ENCODE results near the gene SH3BP2.

SH3BP2 gene

DNA sequence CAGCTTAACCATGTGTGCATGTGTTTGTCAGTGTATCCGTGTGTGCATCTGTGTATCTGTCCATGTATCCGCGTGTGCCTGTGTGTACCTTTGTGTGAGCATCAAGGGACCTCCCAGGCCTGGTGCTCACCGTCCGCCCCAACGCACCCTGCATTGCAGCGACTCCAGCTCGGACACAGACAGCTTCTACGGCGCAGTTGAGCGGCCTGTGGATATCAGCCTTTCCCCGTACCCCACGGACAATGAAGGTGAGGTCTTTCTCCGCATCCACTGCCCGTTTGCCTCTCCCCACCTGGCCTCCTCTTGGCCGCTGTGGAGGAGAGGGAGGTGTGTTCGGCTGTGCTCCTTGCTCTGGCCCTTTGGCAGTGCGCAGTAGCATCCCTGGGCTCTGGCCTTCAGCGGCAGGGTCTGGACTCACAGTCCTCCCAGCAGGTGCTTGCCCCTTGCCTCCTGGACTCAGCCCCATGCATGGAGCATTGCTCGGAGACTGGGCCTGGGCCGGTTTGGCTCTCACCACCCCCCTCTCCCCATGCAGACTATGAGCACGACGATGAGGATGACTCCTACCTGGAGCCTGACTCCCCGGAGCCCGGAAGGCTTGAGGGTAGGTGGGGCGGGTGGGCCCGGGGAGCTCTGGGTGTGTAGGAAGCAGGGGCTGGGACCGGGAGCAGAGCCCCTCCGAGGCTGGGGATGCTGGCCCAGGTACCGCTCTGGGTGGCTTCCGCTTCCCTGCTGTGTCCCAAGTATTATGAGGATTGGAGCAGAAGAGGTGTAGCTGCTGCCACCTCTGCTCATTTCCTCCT, 34.4 kb downstream of the SH3BP2 start:
- no peak for DNase-seq (ENCODE audit: low read depth, low spot score)

DNA sequence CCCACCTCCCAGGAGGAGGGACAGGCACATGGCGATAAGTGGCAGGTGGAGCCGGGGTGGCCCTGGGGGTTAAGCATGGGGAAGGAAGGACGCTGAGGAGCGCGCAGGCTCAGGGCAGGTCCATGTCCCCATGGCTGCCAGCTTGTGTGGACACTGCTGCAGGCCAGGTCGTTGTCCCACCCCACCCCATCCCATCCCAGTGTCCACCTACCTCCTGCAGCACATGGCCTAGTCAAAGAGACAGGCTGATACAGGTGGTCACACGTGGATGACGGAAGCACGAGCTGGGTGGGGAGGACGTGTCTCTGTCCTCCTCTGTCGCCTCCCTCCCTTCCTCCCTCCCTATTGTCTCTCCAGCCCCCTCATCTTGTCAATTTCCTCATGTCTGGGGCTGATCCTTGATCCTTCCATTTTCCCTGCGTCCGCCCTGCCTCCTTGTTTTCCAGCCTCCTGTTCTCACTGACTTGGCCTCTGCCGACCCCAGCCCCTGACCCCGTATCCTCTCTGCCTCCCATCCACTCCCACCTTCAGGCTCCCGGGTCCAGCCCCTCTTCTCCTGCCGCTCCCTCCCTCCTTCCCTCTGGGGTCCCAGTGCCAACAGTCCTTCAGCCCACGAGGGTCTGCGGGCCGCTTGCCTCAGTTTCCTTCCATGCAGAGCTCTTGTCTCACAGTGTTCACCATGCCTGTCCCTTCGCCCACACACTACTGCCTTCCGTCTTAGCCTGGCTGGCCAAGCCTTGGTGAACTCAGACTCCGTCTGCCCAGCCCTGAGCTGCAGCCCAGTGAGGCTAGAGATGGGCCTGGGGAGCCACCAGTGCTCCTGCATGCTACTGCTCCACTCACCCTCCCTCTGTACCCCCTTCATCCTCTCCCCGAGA, 35.2 kb downstream of the SH3BP2 start:
- DNase-seq (ENCODE audit: low read depth, low spot score), result no peak

More for the DNA sequence above, 34.4 kb downstream of the SH3BP2 start:
- H3K4me3 ChIP-seq (ENCODE audit: low read length), result no peak overlapping the region

DNA sequence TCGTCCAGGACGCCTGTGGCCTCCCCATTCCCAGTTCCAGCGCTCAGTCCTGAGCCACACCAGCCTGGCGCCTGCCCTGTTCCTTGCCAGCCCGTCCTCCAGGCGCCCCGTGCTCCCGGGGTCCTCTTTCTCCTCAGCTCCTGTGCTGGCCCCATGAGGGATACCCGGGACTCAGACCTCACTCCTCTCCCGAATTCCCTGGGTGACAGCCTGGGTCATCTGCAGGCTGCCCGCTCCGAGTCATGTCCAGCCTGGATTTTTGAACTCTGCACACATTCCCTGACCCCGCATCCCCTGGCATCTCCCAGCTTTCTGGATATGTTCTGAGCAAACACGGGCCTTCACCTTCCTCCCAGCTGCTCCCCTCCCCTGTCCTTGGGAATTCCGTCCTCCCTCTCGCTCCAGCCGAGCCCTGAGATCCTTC, 35.9 kb downstream of the SH3BP2 start:
- no peak for DNase-seq (ENCODE audit: low read depth, low spot score)
- H3K4me3 ChIP-seq (ENCODE audit: low read length), result no peak overlapping the region

More for the DNA sequence above, 35.2 kb downstream of the SH3BP2 start:
- no peak overlapping the region for H3K4me3 ChIP-seq (ENCODE audit: low read length)

DNA sequence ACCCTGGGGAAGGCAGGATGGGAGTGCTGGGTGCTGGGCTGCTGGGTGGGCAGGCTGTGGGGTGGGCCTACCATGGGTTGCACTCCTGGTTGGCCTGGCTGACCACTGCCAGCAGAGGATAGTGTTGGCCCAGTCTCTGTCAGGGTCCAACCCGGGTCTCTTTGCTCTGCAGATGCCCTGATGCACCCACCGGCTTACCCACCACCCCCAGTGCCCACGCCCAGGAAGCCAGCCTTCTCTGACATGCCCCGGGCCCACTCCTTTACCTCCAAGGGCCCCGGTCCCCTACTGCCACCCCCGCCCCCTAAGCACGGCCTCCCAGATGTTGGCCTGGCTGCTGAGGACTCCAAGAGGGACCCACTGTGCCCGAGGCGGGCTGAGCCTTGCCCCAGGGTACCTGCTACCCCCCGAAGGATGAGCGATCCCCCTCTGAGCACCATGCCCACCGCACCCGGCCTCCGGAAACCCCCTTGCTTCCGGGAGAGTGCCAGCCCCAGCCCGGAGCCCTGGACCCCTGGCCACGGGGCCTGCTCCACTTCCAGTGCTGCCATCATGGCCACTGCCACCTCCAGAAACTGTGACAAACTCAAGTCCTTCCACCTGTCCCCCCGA, 36.5 kb downstream of the SH3BP2 start:
- H3K4me3 ChIP-seq (ENCODE audit: low read length), result no peak overlapping the region
- no peak for DNase-seq (ENCODE audit: low read depth, low spot score)

DNA sequence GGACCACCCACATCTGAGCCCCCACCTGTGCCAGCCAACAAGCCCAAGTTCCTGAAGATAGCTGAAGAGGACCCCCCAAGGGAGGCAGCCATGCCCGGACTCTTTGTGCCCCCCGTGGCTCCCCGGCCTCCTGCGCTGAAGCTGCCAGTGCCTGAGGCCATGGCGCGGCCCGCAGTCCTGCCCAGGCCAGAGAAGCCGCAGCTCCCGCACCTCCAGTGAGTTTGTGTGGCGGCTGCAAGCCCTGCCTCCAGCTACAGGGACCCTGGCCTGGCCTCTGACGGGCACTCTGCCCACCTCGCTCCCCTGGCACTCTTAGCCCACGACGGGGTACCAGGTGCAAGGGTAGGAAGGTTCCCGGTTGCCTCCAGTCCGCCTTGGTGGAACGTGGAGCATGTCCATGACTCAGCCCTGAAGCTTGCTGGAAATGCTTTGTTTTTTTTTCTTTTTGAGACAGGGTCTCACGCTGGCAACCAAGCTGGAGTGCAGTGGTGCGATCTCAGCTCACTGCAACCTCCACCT, 37.1 kb downstream of the SH3BP2 start:
- no peak overlapping the region for H3K4me3 ChIP-seq (ENCODE audit: low read length)
- no peak for DNase-seq (ENCODE audit: low read depth, low spot score)

DNA sequence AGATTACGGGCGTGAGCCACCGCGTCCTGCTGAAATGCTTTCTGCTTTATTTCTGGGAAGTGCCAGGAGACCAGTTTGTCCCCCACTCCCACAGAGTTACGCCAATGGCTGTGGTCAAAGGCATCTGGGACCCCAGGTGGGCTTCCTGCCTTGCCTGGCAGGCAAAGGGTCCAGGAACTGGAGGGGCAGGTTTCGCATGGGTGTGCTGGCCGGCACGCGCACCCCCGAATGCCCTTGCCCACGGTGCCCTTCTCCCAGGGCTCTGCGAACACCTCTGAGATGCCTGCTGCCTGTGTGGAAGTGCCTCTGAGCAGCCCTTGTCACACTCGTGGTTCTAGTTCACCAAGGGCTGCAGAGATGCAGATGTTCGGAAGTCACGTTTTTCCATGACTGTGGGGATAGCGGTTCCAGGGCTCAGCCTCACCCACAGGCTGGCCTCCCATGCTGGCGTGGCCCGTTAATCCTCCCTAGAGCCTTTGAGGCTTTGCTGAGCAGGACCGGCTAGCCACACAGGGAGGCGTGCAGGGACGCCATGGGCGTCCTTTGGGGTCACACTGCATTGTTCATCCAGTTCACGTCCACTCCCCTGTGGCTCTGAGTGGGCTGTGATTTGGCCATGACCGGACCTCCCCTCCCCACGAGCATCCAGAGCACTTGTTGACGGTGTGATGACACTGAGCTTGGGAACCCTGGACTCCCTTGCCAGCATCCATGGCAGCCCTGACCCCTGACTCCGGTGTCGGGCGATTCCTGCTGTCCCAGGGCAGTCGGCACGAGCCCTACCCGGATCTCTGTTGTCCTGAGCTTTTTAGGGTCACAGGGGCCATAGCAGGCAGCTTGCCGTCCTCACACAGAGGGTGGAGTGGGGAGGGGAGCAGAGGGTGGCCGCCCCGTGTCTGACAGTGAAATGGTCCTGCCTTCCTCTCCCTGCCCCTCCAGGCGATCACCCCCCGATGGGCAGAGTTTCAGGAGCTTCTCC, 38.0 kb downstream of the SH3BP2 start:
- no peak for DNase-seq (ENCODE audit: low read depth, low spot score)
- H3K4me3 ChIP-seq (ENCODE audit: low read length), result no peak overlapping the region

DNA sequence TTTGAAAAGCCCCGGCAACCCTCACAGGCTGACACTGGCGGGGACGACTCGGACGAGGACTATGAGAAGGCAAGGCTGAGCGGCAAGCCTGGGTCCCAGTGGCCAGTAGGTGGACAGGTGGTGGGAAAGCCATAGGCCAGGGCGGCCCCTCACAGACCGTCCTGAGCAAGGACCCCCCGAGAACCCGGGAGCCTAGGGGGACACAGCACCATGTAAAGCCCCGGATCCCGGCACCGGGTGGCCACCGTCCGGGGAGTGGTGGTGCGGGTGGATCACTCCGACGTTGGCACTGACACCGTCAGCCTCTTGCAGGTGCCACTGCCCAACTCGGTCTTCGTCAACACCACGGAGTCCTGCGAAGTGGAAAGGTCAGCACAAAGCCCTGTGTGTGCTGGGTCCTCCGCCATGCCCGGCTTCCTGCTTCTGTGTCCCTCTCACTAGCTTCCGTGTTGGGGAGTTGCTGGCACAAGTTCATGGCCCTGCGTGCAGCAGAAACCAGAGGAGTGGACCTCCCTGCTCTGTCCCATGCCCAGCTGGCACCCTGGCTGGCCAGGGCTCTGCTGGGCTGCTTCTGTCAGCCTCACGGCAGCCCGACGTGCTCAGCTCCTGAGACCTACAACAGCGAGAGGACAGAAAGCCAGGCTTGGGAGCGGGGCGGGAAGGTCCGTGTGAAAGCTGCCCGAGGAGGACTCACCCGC, 38.9 kb downstream of the SH3BP2 start:
- no peak for DNase-seq (ENCODE audit: low read depth, low spot score)
- H3K4me3 ChIP-seq (ENCODE audit: low read length), result no peak overlapping the region

DNA sequence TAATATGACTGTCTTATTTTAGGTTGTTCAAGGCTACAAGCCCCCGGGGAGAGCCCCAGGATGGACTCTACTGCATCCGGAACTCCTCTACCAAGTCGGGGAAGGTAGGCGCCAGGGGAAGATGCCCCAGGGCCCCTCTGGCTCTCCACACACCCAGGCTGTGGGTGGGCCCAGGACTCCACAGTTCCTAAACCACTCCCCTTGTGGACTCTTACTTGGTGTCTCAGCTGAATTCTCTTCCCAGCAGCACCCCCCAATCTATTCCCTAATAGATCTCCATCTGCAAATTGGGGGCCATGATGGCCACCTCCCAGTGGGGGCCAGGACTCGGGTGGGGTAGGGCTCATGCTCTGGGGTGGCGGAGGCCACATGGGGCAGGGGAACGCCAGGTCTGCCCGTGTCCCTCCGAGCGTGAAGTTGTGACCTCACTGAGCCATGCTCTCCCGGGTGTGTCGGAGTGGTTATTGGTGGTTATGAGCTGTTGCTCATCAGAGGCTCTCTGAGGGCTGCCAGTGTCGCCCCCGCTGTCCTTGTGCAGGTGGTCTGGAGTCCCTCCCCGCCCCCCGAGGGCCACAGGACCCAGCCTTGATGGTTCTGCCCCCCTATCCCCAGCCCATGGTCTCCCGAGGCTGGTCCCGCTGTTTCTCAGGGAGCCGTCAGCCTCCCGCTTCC, 39.6 kb downstream of the SH3BP2 start:
- no peak overlapping the region for H3K4me3 ChIP-seq (ENCODE audit: low read length)
- no peak for DNase-seq (ENCODE audit: low read depth, low spot score)

DNA sequence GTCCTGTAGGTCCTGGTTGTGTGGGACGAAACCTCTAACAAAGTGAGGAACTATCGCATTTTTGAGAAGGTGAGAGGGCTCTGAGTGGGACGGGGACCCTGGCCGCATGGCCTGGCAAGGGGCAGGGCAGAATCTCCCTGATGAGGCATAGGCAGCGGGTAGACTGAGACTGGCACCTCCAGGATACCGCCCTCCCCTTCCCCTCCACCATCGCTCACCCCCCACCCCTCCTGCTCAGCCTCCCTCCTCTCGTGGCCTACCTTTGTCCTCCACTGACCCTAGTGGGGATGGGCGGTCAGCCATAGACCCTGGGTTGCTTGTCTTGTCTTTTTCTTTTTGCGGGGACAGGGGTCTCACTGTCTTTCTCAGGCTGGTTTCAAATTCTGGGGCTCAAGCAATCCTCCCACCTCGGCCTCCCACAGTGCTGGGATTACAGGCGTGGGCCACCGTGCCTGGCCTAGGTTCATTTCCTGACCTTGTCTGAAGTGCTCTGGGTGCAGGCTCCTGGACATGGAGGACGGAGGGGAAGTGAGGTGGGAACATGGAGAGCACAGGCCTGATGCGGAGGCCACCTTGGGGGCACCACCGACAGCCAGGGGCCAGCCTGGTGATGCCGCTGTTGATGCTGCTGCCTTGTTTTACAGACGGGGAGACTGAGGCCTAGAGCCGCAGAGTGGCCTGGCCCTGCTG, 40.2 kb downstream of the SH3BP2 start:
- no peak overlapping the region for H3K4me3 ChIP-seq (ENCODE audit: low read length)

DNA sequence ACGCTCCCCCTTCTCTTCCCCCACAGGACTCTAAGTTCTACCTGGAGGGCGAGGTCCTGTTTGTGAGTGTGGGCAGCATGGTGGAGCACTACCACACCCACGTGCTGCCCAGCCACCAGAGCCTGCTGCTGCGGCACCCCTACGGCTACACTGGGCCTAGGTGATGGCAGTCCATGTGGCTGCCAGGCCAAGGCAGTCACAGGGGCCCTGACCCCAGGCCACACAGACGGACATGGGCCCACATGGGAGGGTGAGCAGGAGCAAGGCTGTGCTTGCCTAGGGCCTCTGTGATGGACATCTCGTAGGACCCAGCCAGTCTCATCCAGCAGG, 40.8 kb downstream of the SH3BP2 start:
- no peak for DNase-seq (ENCODE audit: low read depth, low spot score)
- H3K4me3 ChIP-seq (ENCODE audit: low read length), result no peak overlapping the region

More for the DNA sequence above, 40.2 kb downstream of the SH3BP2 start:
- DNase-seq (ENCODE audit: low read depth, low spot score), result no peak

DNA sequence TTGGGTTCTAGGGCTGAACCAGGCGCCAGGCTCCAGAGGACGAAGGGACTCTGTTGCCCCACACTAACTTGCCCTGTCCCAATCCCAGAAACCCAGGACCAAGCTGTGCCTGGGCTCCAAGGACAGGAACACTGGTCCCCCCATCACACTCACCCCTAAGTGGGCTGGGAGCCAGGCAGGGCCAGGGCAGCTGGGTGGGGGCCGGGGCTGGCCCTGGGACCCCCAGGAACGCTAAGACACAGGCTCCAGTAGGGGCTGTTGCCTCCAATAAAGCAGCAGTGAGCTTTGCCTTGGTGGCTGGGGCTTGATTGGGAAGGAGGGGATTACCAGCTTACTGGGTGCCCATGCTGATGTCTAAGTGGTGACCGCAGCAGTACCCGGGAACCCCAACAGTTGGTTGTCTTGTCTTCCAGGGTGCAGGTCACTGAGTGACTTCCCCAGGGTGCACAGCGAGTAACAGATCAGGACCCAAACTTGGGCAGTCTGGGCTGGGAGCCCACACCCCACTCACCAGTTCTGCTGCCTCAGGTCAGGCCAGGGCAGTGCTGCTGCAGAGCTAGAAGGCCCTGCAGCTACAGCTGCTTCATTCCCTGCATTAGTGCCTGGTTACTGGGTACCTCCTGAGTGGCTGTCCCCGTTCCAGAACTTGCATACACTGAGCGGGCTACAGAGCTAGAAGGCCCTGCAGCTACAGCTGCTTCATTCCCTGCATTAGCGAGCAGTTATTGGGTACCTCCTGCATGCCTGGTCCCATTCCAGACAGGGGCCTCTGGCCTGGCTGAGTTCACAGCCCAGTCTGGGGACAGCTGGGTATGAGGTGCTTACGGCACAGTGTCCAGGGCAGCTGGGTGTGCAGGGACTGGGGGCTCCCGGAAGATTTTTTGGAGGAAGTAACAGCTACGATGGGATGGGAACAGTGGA, 41.4 kb downstream of the SH3BP2 start:
- DNase-seq (ENCODE audit: low read depth, low spot score), result no peak
- no peak overlapping the region for H3K4me3 ChIP-seq (ENCODE audit: low read length)

DNA sequence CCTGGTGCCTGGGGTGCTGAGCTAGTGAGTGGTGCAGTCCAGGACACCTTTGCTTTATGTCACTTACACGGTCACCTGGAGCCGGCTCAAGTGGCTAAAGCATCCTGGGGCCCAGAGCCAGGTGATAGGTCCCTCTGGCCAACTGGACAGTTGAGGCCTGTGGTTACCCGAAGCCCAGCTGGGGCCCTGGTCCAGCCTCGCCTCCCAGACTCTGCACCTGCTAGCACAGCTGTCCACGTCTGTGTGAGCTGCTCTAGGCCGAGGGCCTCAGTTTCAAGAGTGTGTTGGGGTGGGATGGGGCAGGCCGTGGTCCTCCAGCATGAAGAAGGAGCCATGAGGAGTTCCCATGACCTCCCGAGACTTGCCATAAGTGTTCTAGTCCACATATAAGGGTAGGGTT, 43.1 kb downstream of the SH3BP2 start:
- no peak overlapping the region for H3K4me3 ChIP-seq (ENCODE audit: low read length)
- no peak for DNase-seq (ENCODE audit: low read depth, low spot score)

DNA sequence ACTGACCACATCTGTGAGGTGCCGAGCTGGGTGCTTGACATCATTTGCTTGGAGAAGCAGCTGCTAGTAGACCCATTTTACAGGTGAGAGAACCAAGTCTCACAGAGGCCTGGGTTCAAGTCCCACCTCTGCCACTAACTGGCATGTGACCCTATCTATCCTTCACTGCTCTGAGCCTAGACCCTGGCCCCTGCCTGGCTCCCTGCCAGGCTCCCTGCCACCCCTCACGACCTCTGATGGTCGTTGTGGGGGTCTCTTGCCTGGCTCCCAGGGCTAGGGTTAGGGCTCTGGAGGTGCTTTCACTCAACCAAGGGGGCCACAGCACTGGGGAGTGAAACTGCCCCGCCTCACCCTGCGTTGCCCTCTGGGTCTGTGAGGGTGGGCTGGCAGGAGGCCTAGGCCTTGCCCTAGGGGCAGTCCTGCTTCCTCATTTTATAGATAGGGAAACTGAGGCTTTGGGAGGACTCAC, 43.5 kb downstream of the SH3BP2 start:
- H3K4me3 ChIP-seq (ENCODE audit: low read length), result no peak overlapping the region
- DNase-seq (ENCODE audit: low read depth, low spot score), result no peak

DNA sequence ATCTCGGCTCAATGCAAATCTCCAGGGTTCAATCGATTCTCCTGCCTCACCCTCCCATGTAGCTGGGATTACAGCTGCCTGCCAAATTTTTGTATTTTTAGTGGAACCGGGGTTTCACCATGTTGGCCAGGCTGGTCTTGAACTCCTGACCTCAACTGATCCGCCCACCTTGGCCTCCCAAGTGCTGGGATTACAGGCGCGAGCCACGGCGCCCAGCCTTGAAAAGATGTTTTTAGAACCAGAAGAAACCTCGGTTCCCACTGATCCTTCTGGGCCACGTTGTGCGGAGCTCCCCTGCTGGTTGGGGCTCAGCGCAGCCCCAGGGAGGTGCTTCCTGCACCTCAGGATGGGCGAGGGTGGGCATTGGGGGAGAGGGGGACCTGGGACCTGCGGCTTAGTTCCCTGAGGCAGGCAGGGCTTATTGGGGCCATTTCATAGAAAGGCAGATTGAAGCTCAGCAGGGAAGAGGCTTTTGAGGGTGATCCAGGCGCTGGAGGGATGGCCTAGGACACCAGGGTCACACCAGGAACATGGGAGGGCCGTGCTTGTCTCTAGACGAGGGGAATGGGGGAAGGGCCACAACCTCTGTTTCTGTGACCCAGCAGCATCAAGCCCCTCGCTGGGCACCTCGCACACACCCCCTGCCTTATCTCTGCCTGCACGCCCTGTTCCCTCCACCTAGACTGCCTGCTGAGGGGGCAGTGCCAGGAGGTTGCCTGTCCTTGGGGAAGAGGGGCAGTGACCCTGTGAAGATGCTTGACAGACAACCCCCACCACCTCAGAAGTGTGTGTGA, 44.4 kb downstream of the SH3BP2 start:
- no peak for DNase-seq (ENCODE audit: low read depth, low spot score)

DNA sequence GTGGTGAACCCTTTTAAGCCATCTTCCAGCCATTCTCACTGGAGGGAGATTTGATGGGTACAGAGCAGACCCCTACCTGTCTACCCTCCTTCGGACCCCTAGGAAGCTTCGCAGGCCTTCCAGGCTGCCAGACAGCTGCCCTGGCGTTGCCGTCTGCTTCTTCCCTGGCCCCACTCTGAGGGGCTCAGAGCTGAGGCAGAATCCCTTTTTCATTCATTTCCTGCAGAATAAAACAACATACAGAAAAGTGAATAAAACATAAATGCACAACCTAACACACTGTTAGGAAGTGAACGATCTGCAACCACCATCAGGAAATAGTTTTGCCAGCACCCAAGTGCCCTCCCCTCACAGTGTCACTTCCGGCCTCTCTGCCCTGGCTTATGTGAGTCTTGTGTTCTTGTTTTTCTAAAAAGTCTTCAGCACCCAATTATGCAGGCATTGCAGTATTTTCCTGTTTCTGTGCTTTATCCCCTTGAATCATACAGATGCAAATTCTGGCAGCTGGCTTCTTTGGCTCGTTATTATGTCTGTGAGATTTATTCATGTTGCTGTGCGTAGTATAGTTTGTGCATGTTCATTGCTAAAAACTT, 45.1 kb downstream of the SH3BP2 start:
- peak overlapping the region; percentile 50 for H3K4me3 ChIP-seq (ENCODE audit: low read length)
- DNase-seq (ENCODE audit: low read depth, low spot score), result peak; percentile 87

More for the DNA sequence above, 44.4 kb downstream of the SH3BP2 start:
- H3K4me3 ChIP-seq (ENCODE audit: low read length), result peak overlapping the region; percentile 50

Measured in Jurkat, Clone E6-1 (cell line).